Measurements from ENCODE around the gene TNFRSF25. TPM values are rescaled to one million over a fixed set of nuclear protein-coding genes. Genes with fewer than 3 reads are reported as not detected.
"Not testable (repeated sequence)": the region's sequence is repeated elsewhere in the genome, so short reads cannot be mapped to it uniquely, and the experiment has no call there.

The TNFRSF25 gene
- total and polyA plus RNA-seq, 2 experiments from 2014 or later: 13.6 to 25.3 TPM

DNA sequence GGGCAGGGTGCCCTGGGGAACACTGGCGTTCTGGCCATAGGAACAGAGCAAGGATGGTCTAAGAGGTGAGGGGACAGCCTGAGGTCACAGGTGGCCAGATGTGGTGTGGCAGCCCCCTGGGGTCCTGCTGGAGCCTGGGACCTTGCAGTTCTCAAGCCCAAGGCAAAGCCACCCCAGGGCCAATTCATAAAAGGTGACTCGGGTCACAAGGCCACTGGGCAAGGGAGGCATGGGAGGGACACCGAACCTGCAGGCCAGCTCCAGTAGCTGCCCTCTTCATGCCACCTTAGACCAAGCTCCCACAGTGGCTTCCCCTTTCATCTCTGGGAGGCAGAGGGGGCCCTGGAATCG is 19.3 kb downstream of the TNFRSF25 start:
- H3K27ac Mint-ChIP-seq: no peak overlapping the region
- H3K36me3 ChIP-seq (ENCODE audit: insufficient read depth): no peaks in the 10 kb centered on the region
- H3K4me2 ChIP-seq: peak overlapping the region; percentile 84
- TF ChIP-seq NANOG (IDR thresholded peaks at IDR 0.05; ENCODE audit: borderline replicate concordance) (no peak), EZH2 (IDR thresholded peaks at IDR 0.05; ENCODE audit: low read depth, unreplicated experiment) (no peak)
- TF ChIP-seq, protein P1, sequence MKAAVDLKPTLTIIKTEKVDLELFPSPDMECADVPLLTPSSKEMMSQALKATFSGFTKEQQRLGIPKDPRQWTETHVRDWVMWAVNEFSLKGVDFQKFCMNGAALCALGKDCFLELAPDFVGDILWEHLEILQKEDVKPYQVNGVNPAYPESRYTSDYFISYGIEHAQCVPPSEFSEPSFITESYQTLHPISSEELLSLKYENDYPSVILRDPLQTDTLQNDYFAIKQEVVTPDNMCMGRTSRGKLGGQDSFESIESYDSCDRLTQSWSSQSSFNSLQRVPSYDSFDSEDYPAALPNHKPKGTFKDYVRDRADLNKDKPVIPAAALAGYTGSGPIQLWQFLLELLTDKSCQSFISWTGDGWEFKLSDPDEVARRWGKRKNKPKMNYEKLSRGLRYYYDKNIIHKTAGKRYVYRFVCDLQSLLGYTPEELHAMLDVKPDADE (IDR thresholded peaks at IDR 0.05): no peak
- TF ChIP-seq, protein P2, sequence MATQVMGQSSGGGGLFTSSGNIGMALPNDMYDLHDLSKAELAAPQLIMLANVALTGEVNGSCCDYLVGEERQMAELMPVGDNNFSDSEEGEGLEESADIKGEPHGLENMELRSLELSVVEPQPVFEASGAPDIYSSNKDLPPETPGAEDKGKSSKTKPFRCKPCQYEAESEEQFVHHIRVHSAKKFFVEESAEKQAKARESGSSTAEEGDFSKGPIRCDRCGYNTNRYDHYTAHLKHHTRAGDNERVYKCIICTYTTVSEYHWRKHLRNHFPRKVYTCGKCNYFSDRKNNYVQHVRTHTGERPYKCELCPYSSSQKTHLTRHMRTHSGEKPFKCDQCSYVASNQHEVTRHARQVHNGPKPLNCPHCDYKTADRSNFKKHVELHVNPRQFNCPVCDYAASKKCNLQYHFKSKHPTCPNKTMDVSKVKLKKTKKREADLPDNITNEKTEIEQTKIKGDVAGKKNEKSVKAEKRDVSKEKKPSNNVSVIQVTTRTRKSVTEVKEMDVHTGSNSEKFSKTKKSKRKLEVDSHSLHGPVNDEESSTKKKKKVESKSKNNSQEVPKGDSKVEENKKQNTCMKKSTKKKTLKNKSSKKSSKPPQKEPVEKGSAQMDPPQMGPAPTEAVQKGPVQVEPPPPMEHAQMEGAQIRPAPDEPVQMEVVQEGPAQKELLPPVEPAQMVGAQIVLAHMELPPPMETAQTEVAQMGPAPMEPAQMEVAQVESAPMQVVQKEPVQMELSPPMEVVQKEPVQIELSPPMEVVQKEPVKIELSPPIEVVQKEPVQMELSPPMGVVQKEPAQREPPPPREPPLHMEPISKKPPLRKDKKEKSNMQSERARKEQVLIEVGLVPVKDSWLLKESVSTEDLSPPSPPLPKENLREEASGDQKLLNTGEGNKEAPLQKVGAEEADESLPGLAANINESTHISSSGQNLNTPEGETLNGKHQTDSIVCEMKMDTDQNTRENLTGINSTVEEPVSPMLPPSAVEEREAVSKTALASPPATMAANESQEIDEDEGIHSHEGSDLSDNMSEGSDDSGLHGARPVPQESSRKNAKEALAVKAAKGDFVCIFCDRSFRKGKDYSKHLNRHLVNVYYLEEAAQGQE (IDR thresholded peaks at IDR 0.05; ENCODE audit: unreplicated experiment): no peak
- no peaks in the 10 kb centered on the region for H3K9me3 Mint-ChIP-seq
- H4K20me1 ChIP-seq (replicated peaks; ENCODE audit: insufficient read depth): no peaks in the 10 kb centered on the region
- H3F3A ChIP-seq (replicated peaks; ENCODE audit: low read depth): peaks cover 4% of the 10 kb centered on the region; the same call in 1 of the 2 replicates
- H3K4me1 ChIP-seq (ENCODE audit: insufficient read depth): peaks cover 7% of the 10 kb centered on the region; the same call in 1 of the 2 replicates
- H3K4me1 Mint-ChIP-seq: peaks cover 29% of the 10 kb centered on the region
- DNase-seq (ENCODE audit: low spot score) (no peak), ATAC-seq (no peak)
- peak overlapping the region; percentile 74 for H3K4me3 Mint-ChIP-seq
- no peaks in the 10 kb centered on the region for H3K9me2 ChIP-seq (ENCODE audit: insufficient read depth)
- H3K79me2 ChIP-seq (replicated peaks; ENCODE audit: insufficient read depth): no peaks in the 10 kb centered on the region
- no peak overlapping the region; the same call in 1 of the 2 replicates for H2AFZ ChIP-seq
- peak overlapping the region; percentile 70 for H3K4me3 ChIP-seq
- H3K27me3 Mint-ChIP-seq (ENCODE audit: insufficient read depth, low read depth, poor library complexity): peaks cover 14% of the 10 kb centered on the region
- H3K36me3 Mint-ChIP-seq (ENCODE audit: low read depth): no peaks in the 10 kb centered on the region
- peaks cover 5% of the 10 kb centered on the region; the same call in 1 of the 2 replicates for H3K27me3 ChIP-seq (ENCODE audit: insufficient read depth)
- no peak overlapping the region for H3K27ac ChIP-seq (ENCODE audit: low read depth)

DNA sequence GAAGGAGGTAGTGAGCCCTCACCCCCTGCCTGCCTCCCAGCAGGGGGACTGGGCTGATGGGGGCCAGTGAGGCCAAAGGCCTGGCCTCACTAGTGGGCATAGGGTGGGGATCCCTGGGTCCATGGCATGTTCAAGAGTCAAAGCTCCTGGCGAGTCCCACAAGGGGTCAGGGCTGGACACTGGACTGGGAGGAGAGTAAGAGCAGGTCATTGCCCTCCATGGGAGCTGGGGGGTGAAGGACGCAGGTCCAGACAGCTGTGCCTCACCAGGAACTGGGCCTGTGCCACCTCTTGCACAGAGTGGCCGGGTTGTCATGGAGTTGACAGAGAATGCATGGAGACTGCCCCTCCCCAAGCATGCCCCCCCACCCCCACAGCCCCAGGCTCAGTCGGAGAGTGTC is 20.0 kb downstream of the TNFRSF25 start:
- not testable (repeated sequence) for DNase-seq (ENCODE audit: low spot score); H3K4me2 ChIP-seq; H3K9me2 ChIP-seq (ENCODE audit: insufficient read depth); H3K9me3 Mint-ChIP-seq; H3K36me3 Mint-ChIP-seq (ENCODE audit: low read depth); H2AFZ ChIP-seq; H3F3A ChIP-seq (replicated peaks; ENCODE audit: low read depth); H3K79me2 ChIP-seq (replicated peaks; ENCODE audit: insufficient read depth); H3K4me1 ChIP-seq (ENCODE audit: insufficient read depth); H4K20me1 ChIP-seq (replicated peaks; ENCODE audit: insufficient read depth); H3K27ac Mint-ChIP-seq; H3K4me3 Mint-ChIP-seq; H3K27ac ChIP-seq (ENCODE audit: low read depth); H3K36me3 ChIP-seq (ENCODE audit: insufficient read depth); ATAC-seq; H3K4me3 ChIP-seq
- H3K27me3 ChIP-seq (ENCODE audit: insufficient read depth): peaks cover 12% of the 10 kb centered on the region
- Mint-ChIP-seq H3K4me1 (peaks cover 30% of the 10 kb centered on the region), H3K27me3 (ENCODE audit: insufficient read depth, low read depth, poor library complexity) (peaks cover 22% of the 10 kb centered on the region)

DNA sequence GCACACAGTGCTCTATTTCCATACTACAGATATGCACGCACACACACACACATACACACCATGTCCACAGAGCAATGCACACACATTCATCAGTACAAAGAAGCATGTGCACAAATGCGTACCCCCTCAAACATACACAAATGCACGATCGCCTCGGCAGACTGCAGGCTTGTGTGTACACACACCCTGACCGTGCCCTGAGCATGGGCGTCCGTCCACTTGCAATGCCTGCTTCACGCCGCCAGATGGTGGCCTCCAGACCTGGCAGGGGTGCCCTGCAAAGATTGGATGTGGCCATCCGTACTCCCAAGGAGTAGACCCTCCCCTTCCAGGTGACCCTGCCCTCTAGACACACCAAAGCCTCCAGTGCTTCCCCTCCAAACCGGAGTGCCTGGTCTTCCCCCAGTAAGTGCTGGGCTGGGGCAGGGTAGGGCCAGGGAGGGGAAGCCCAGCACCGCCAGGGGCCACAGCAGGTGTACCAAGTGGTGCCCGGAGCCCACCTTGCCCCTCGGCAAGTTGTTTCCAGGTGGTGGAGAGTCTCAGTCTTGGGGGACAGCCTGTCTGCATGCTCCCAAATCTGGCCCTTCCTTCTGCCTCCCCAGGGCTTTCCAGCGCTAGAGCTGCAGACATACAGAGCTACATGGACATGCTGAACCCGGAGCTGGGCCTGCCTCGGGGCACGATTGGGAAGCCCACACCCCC is 20.8 kb downstream of the TNFRSF25 start:
- no peaks in the 10 kb centered on the region for H3F3A ChIP-seq (replicated peaks; ENCODE audit: low read depth)
- H3K9me2 ChIP-seq (ENCODE audit: insufficient read depth): no peaks in the 10 kb centered on the region
- Mint-ChIP-seq H3K9me3 (no peaks in the 10 kb centered on the region), H3K36me3 (ENCODE audit: low read depth) (no peaks in the 10 kb centered on the region), H3K27me3 (ENCODE audit: insufficient read depth, low read depth, poor library complexity) (peaks cover 19% of the 10 kb centered on the region), H3K27ac (no peak overlapping the region), H3K4me3 (no peak overlapping the region), H3K4me1 (peaks cover 23% of the 10 kb centered on the region)
- no peak overlapping the region for H2AFZ ChIP-seq
- peaks cover 7% of the 10 kb centered on the region; the same call in 1 of the 2 replicates for H3K4me1 ChIP-seq (ENCODE audit: insufficient read depth)
- DNase-seq (ENCODE audit: low spot score) (peak; percentile 76), ATAC-seq (peak; percentile 1)
- no peaks in the 10 kb centered on the region for H3K36me3 ChIP-seq (ENCODE audit: insufficient read depth)
- no peak overlapping the region for H3K27ac ChIP-seq (ENCODE audit: low read depth)
- H3K4me3 ChIP-seq: no peak overlapping the region
- H3K4me2 ChIP-seq: no peak overlapping the region
- H3K27me3 ChIP-seq (ENCODE audit: insufficient read depth): peaks cover 13% of the 10 kb centered on the region
- no peaks in the 10 kb centered on the region for H3K79me2 ChIP-seq (replicated peaks; ENCODE audit: insufficient read depth)
- H4K20me1 ChIP-seq (replicated peaks; ENCODE audit: insufficient read depth): no peaks in the 10 kb centered on the region
- no peak for TF ChIP-seq POLR2AphosphoS5 (IDR thresholded peaks at IDR 0.05; ENCODE audit: low read depth)
- TF ChIP-seq, protein P3, sequence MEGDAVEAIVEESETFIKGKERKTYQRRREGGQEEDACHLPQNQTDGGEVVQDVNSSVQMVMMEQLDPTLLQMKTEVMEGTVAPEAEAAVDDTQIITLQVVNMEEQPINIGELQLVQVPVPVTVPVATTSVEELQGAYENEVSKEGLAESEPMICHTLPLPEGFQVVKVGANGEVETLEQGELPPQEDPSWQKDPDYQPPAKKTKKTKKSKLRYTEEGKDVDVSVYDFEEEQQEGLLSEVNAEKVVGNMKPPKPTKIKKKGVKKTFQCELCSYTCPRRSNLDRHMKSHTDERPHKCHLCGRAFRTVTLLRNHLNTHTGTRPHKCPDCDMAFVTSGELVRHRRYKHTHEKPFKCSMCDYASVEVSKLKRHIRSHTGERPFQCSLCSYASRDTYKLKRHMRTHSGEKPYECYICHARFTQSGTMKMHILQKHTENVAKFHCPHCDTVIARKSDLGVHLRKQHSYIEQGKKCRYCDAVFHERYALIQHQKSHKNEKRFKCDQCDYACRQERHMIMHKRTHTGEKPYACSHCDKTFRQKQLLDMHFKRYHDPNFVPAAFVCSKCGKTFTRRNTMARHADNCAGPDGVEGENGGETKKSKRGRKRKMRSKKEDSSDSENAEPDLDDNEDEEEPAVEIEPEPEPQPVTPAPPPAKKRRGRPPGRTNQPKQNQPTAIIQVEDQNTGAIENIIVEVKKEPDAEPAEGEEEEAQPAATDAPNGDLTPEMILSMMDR (conservative IDR thresholded peaks at IDR 0.05; ENCODE audit: low read depth in 2 of 2): peak; percentile 52 to 75
- TF ChIP-seq, protein P1 (IDR thresholded peaks at IDR 0.05): no peak

All from GM23338 (cell line).